ENCODE data around the gene ZBTB11. TPM values are rescaled to one million over a fixed set of nuclear protein-coding genes. Genes with fewer than 3 reads are reported as not detected.

ZBTB11 gene
- total and polyA plus RNA-seq, 2 of the 13 experiments (the other 11 are each of a cell fraction or from before 2014, with no cell fraction given): 5.9 to 18.1 TPM

GRCh38 chr3:101676216-101676764 is 642 bp downstream of the ZBTB11 start (continued):
- TF ChIP-seq CSRNP2 (CRISPR knock-in tag; conservative IDR thresholded peaks at IDR 0.05; ENCODE audit: low read depth) (no peak), CAMTA2 (CRISPR knock-in tag; IDR thresholded peaks at IDR 0.05; ENCODE audit: borderline replicate concordance) (peak; percentile 82; the same call in 1 of the 2 replicates), ZNF292 (CRISPR knock-in tag; IDR thresholded peaks at IDR 0.05; ENCODE audit: borderline replicate concordance, low read depth) (no peak), SIN3B (IDR thresholded peaks at IDR 0.05; ENCODE audit: low read length) (peak; percentile 66; the same call in 1 of the 2 replicates), HDAC2 (CRISPR knock-in tag; IDR thresholded peaks at IDR 0.05) (0 out of 2 replicates have a peak, but pooled peaks have one; percentile 43), CSRNP1 (CRISPR knock-in tag; IDR thresholded peaks at IDR 0.05) (peak; percentile 64; the same call in 1 of the 2 replicates), TAF15 (IDR thresholded peaks at IDR 0.05; ENCODE audit: low read depth, low read length, poor library complexity, severe bottlenecking) (no peak), PITX1 (CRISPR knock-in tag; IDR thresholded peaks at IDR 0.05) (no peak; the same call in 1 of the 2 replicates), TBX3 (IDR thresholded peaks at IDR 0.05; ENCODE audit: borderline replicate concordance) (no peak), GATAD2A (CRISPR knock-in tag; IDR thresholded peaks at IDR 0.05) (no peak), ZZZ3 (CRISPR knock-in tag; IDR thresholded peaks at IDR 0.05; ENCODE audit: borderline replicate concordance) (0 out of 2 replicates have a peak, but pooled peaks have one; percentile 13), GZF1 (CRISPR knock-in tag; IDR thresholded peaks at IDR 0.05) (peak; percentile 71; the same call in 1 of the 2 replicates), MED8 (CRISPR knock-in tag; IDR thresholded peaks at IDR 0.05; ENCODE audit: insufficient replicate concordance) (no peak), PRPF4 (IDR thresholded peaks at IDR 0.05; ENCODE audit: low read depth, low read length, poor library complexity, severe bottlenecking) (no peak), ZNF816 (CRISPR knock-in tag; IDR thresholded peaks at IDR 0.05; ENCODE audit: borderline replicate concordance) (peak; percentile 38; the same call in 1 of the 2 replicates), TEAD3 (CRISPR knock-in tag; optimal IDR thresholded peaks at IDR 0.05; ENCODE audit: borderline replicate concordance) (no peak), NFIC (IDR thresholded peaks at IDR 0.05; ENCODE audit: low read length) (no peak), KDM1A (CRISPR knock-in tag; IDR thresholded peaks at IDR 0.05) (no peak), ZNF280D (CRISPR knock-in tag; IDR thresholded peaks at IDR 0.05) (peak; percentile 95; the same call in 1 of the 2 replicates), ZNF768 (CRISPR knock-in tag; IDR thresholded peaks at IDR 0.05) (peak; percentile 40; the same call in 1 of the 2 replicates)

Data from HepG2 (cell line).